Mammary epithelial cell (primary cell): ENCODE measurements around the gene DLX4.

Experiments
- EZH2 ChIP-seq: IDR thresholded peaks from 2 replicates; pipeline ENCODE4 v1.6.1; 2012; ENCODE audit warnings: low read length, inconsistent platforms, borderline replicate concordance
- TF ChIP-seq, protein P1 (sequence below), 2 donors: IDR thresholded peaks in 1 of 2; conservative IDR thresholded peaks in 1 of 2; 2 replicates each; pipeline ENCODE4 v1.5.1; 2011 to 2012; ENCODE audit warnings: inconsistent platforms in 2 of 2, low read length in 2 of 2, mild to moderate bottlenecking in 2 of 2, control low read depth in 1 of 2, low read depth in 1 of 2; ENCODE audit not compliant: insufficient read depth in 1 of 2; ENCODE audit errors: extremely low read depth in 1 of 2

DNA sequence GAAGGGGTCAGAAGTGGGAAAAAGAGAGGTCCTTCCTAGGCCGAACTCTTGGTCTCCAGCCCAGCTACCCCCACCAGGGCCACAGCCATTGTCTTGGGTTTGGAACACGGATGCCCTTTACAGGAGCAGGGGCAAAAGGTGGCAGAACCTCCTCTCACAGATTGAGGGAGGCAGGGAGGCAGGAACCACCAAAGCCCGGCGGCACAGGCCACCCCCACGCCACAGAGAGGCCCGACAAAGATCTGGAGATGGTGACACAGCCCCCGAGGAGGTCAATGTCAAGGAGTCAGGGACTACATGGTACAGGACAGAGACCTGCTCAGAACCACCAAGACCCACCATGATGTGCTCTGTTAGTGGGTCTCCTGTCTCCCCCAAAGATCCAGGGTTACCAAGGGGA, 44.4 kb upstream of the DLX4 start:
- TF ChIP-seq EZH2 = no peak
- TF ChIP-seq, protein P1, sequence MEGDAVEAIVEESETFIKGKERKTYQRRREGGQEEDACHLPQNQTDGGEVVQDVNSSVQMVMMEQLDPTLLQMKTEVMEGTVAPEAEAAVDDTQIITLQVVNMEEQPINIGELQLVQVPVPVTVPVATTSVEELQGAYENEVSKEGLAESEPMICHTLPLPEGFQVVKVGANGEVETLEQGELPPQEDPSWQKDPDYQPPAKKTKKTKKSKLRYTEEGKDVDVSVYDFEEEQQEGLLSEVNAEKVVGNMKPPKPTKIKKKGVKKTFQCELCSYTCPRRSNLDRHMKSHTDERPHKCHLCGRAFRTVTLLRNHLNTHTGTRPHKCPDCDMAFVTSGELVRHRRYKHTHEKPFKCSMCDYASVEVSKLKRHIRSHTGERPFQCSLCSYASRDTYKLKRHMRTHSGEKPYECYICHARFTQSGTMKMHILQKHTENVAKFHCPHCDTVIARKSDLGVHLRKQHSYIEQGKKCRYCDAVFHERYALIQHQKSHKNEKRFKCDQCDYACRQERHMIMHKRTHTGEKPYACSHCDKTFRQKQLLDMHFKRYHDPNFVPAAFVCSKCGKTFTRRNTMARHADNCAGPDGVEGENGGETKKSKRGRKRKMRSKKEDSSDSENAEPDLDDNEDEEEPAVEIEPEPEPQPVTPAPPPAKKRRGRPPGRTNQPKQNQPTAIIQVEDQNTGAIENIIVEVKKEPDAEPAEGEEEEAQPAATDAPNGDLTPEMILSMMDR (conservative IDR thresholded peaks at IDR 0.05 in 1 of 2, IDR thresholded peaks at IDR 0.05 in 1 of 2; ENCODE audit: extremely low read depth in 1 of 2, insufficient read depth in 1 of 2, low read depth in 1 of 2, low read length in 2 of 2) = no peak
